ENCODE data around the gene ARSJ.

- TF ChIP-seq CTCF (conservative IDR thresholded peaks at IDR 0.05; ENCODE audit: low read depth in 2 of 2) (no peak), STAT1 (IDR thresholded peaks at IDR 0.05; ENCODE audit: unreplicated experiment) (no peak), ZNF331 (CRISPR knock-in tag; IDR thresholded peaks at IDR 0.05; ENCODE audit: low read depth) (no peak), POLR2AphosphoS5 (IDR thresholded peaks at IDR 0.05; ENCODE audit: low read depth) (no peak), ETS1 (IDR thresholded peaks at IDR 0.05) (no peak), EZH2phosphoT487 (IDR thresholded peaks at IDR 0.05; ENCODE audit: unreplicated experiment) (no peak)
Measured at GRCh38 chr4:113953888-113954287, 25.6 kb downstream of the ARSJ start.

All from GM23338 (cell line).